Right cardiac atrium (tissue), 5 donors: ENCODE data around the gene TMOD1. TPM values are rescaled to one million over a fixed set of nuclear protein-coding genes. Genes with fewer than 3 reads are reported as not detected.
"Not testable (repeated sequence)": the region's sequence is repeated elsewhere in the genome, so short reads cannot be mapped to it uniquely, and the experiment has no call there.

Source experiments
- ATAC-seq, 2 donors: fragments of 200-7000 bp; cut with Tn5 transposase; one replicate each; pipeline versions ENCODE4 v1.8.0 to v1.9.1; 2020; ENCODE audit warnings: moderate library complexity in 2 of 2, mild to moderate bottlenecking in 1 of 2
- DNase-seq, 3 donors: peaks; one replicate each; pipeline ENCODE4 v3.0.0-alpha.2; 2020
- H3K27ac ChIP-seq: one replicate; pipeline ENCODE4 v1.5.1; 2013; ENCODE audit warnings: mild to moderate bottlenecking, low read length, control low read depth, moderate library complexity
- H3K27me3 ChIP-seq: one replicate; pipeline ENCODE4 v1.6.1; 2013; ENCODE audit not compliant: control insufficient read depth, insufficient read depth
- H3K4me1 ChIP-seq: one replicate; pipeline ENCODE4 v1.6.1; 2013; ENCODE audit warnings: low read length; ENCODE audit not compliant: control insufficient read depth, insufficient read depth
- H3K4me3 ChIP-seq: one replicate; pipeline ENCODE4 v1.5.1; 2013; ENCODE audit warnings: low read length, control low read depth
- H3K9me3 ChIP-seq: one replicate; pipeline ENCODE4 v1.6.1; 2013; ENCODE audit warnings: low read length; ENCODE audit not compliant: control insufficient read depth
- WGBS: extraction: QIAGEN DNeasy Blood & Tissue Kit; methylation state at CpG from one replicate; pipeline ENCODE4 v1.1.7; 2013; 5-methylcytosine and 5-hydroxymethylcytosine counted together
- intact Hi-C, 4 donors: fragments of 100-400 bp; cut with DNase I; formaldehyde crosslinking; loops; one replicate each; pipeline versions ENCODE4 v1.11.0 to v1.14.0; 2022 to 2023
- polyA plus RNA-seq: library from polyadenylated mRNA; stranded (reverse); fragments of 200-250 nt; gene quantifications from one replicate; pipeline ENCODE4 v1.2.3, GENCODE V29; 2013
- total RNA-seq, 4 donors: library from RNA; stranded (reverse); fragmentation: NEBNext Ultra II Directional; extraction: Animal tissue kit (Norgen Biotek cat#: 25700); gene quantifications; one replicate each; pipeline ENCODE4 v1.2.1, GENCODE V29; 2021
- donor health status: healthy with polysubstance abuse.
- donor health status: DM: no; HTN: yes; CAD: no.
- donor health status: DM: no; HTN: no; CAD: no.
- donor health status: DM: no; HTN: yes; CAD: no; lungs with severe emphysema.
- donor health status: DM: yes; HTN: yes; CAD: no.

The TMOD1 gene
- total and polyA plus RNA-seq, 5 donors: 177 to 220 (median 197) TPM

- H3K9me3 ChIP-seq: no peaks in the 10 kb centered on the region
- no peak overlapping the region for H3K4me3 ChIP-seq
- WGBS: 53% methylated on average over 7 of the region's 7 CpGs
- no peak overlapping the region for H3K27ac ChIP-seq
- ATAC-seq (no peak), DNase-seq (peak in 1 of 3 donors; percentile 32)
- H3K4me1 ChIP-seq: peaks cover 12% of the 10 kb centered on the region
- intact Hi-C loops: loop anchor here in 3 of 4 donors (5.0 to 10.0 kb wide), 2 partner anchors 95 to 132 kb away; partner anchors contain the start of gene TMOD1 (in 3 of the 3)
- H3K27me3 ChIP-seq: no peaks in the 10 kb centered on the region
Measured at GRCh38 chr9:97599314-97599846, 97.9 kb downstream of the TMOD1 start.

GRCh38 chr9:97600531-97601227 is 99.2 kb downstream of the TMOD1 start:
- 81% methylated on average over 8 of the region's 8 CpGs for WGBS
- H3K4me1 ChIP-seq: peaks cover 12% of the 10 kb centered on the region
- ATAC-seq (no peak), DNase-seq (peak in 1 of 3 donors; percentile 55)
- H3K27ac ChIP-seq: peak overlapping the region; percentile 3
- H3K9me3 ChIP-seq: no peaks in the 10 kb centered on the region
- H3K27me3 ChIP-seq: no peaks in the 10 kb centered on the region
- no peak overlapping the region for H3K4me3 ChIP-seq
- intact Hi-C loops: loop anchor here in 1 of 4 donors (5.0 kb wide), 1 partner anchor 133 kb away; no protein-coding TSS in a partner anchor

- ATAC-seq (no peak), DNase-seq (no peak)
- 80% methylated on average over 7 of the region's 7 CpGs for WGBS
- Histone ChIP-seq H3K27ac (peak overlapping the region; percentile 70), H3K27me3 (no peaks in the 10 kb centered on the region), H3K9me3 (no peaks in the 10 kb centered on the region), H3K4me3 (no peak overlapping the region), H3K4me1 (peaks cover 9% of the 10 kb centered on the region)
- intact Hi-C loops: loop anchor here in 1 of 4 donors (5.0 kb wide), 1 partner anchor 134 kb away; no protein-coding TSS in a partner anchor
Measured at GRCh38 chr9:97601228-97601898, 99.9 kb downstream of the TMOD1 start.

GRCh38 chr9:97602430-97602829 is 101.0 kb downstream of the TMOD1 start:
- intact Hi-C loops: loop anchor here in 1 of 4 donors (5.0 kb wide), 1 partner anchor 135 kb away; no protein-coding TSS in a partner anchor
- ATAC-seq: peak in 1 of 2 donors; percentile 4
- WGBS: 60% methylated on average over 10 of the region's 10 CpGs

GRCh38 chr9:97604901-97605645 is 103.6 kb downstream of the TMOD1 start:
- no peaks in the 10 kb centered on the region for H3K27me3 ChIP-seq
- no peak overlapping the region for H3K27ac ChIP-seq
- H3K9me3 ChIP-seq: no peaks in the 10 kb centered on the region
- 85% methylated on average over 17 of the region's 17 CpGs for WGBS
- intact Hi-C loops: loop anchor here in 1 of 4 donors (5.0 kb wide), 1 partner anchor 138 kb away; no protein-coding TSS in a partner anchor
- peak; percentile 17 to 28 for ATAC-seq
- peak in 1 of 3 donors; percentile 57 for DNase-seq
- H3K4me3 ChIP-seq: no peak overlapping the region
- H3K4me1 ChIP-seq: peaks cover 7% of the 10 kb centered on the region

More at GRCh38 chr9:97602430-97602829, 101.0 kb downstream of the TMOD1 start:
- H3K27ac ChIP-seq: peak overlapping the region; percentile 70
- H3K27me3 ChIP-seq: no peaks in the 10 kb centered on the region
- H3K4me3 ChIP-seq: no peak overlapping the region
- DNase-seq: peak in 1 of 3 donors; percentile 36
- H3K9me3 ChIP-seq: no peaks in the 10 kb centered on the region
- H3K4me1 ChIP-seq: peaks cover 9% of the 10 kb centered on the region

GRCh38 chr9:97615439-97616072 is 114.1 kb downstream of the TMOD1 start:
- H3K27me3 ChIP-seq: no peaks in the 10 kb centered on the region
- no peaks in the 10 kb centered on the region for H3K4me1 ChIP-seq
- intact Hi-C loops: loop anchor here in 3 of 4 donors (5.0 kb wide), 2 partner anchors 143 to 148 kb away; no protein-coding TSS in a partner anchor
- no peaks in the 10 kb centered on the region for H3K9me3 ChIP-seq
- DNase-seq: no peak
- ATAC-seq: peak; percentile 63 to 77
- no peak overlapping the region for H3K27ac ChIP-seq
- H3K4me3 ChIP-seq: no peak overlapping the region

- no peaks in the 10 kb centered on the region for H3K9me3 ChIP-seq
- intact Hi-C loops: loop anchor here in 3 of 4 donors (5.0 kb wide), 2 partner anchors 146 to 151 kb away; no protein-coding TSS in a partner anchor
- 90% methylated on average over 1 of the region's 1 CpG for WGBS
- no peak for DNase-seq
- no peak overlapping the region for H3K27ac ChIP-seq
- H3K4me3 ChIP-seq: no peak overlapping the region
- ATAC-seq: no peak
- H3K4me1 ChIP-seq: peaks cover 1% of the 10 kb centered on the region
- no peaks in the 10 kb centered on the region for H3K27me3 ChIP-seq
Measured at GRCh38 chr9:97617939-97618416, 116.5 kb downstream of the TMOD1 start.

GRCh38 chr9:97620063-97620462 is 118.6 kb downstream of the TMOD1 start:
- H3K4me1 ChIP-seq, DNase-seq, intact Hi-C loops, H3K27me3 ChIP-seq, H3K9me3 ChIP-seq, H3K4me3 ChIP-seq, H3K27ac ChIP-seq, ATAC-seq: not testable (repeated sequence)
- 96% methylated on average over 2 of the region's 2 CpGs for WGBS

GRCh38 chr9:97622483-97622882 is 121.0 kb downstream of the TMOD1 start:
- H3K27me3 ChIP-seq, DNase-seq, H3K27ac ChIP-seq, intact Hi-C loops, H3K4me1 ChIP-seq, ATAC-seq, H3K9me3 ChIP-seq, H3K4me3 ChIP-seq: not testable (repeated sequence)
- 97% methylated on average over 5 of the region's 5 CpGs for WGBS

GRCh38 chr9:97623946-97624345 is 122.5 kb downstream of the TMOD1 start:
- WGBS: 80% methylated on average over 1 of the region's 1 CpG
- DNase-seq (no peak), ATAC-seq (no peak)
- Histone ChIP-seq H3K27ac (peak overlapping the region; percentile 13), H3K4me1 (peaks cover 5% of the 10 kb centered on the region), H3K27me3 (no peaks in the 10 kb centered on the region), H3K4me3 (no peak overlapping the region), H3K9me3 (no peaks in the 10 kb centered on the region)
- intact Hi-C loops: no loop called here
